OCI-LY3 (cell line): ENCODE results near the gene C11orf16.
A peak's percentile ranks its signal among the peaks of the same experiment; 100 is the strongest.

Experiments used
- H2AFZ ChIP-seq: fragments of 200-600, 300-600 bp; shearing (Covaris generic); 2 replicates; pipeline ENCODE4 v1.6.0; 2014; ENCODE audit warnings: antibody characterized with exemption, low read depth, low read length
- H3K27ac ChIP-seq: fragments of 200-600, 300-600 bp; sonication (generic); 2 replicates; pipeline ENCODE4 v1.5.1; 2014; ENCODE audit warnings: mild to moderate bottlenecking, low read length, moderate library complexity, mixed read lengths
- H3K27me3 ChIP-seq: fragments of 200-600, 300-600 bp; sonication (generic); 2 replicates; pipeline ENCODE4 v1.6.1; 2014; ENCODE audit warnings: low read depth, low read length, mixed read lengths
- H3K36me3 ChIP-seq: fragments of 200-600, 300-600 bp; sonication (generic); replicated peaks from 2 replicates; pipeline ENCODE3; 2014; ENCODE audit warnings: low read depth, low read length, mixed read lengths
- H3K4me1 ChIP-seq: fragments of 300-600, 200-600 bp; sonication (generic); 2 replicates; pipeline ENCODE4 v1.6.1; 2014; ENCODE audit warnings: low read length, mixed read lengths
- H3K4me2 ChIP-seq: fragments of 200-600, 300-600 bp; sonication (generic); 2 replicates; pipeline ENCODE4 v1.6.1; 2014; ENCODE audit warnings: low read length, mixed read lengths
- H3K4me3 ChIP-seq: fragments of 300-600, 200-600 bp; sonication (generic); 2 replicates; pipeline ENCODE4 v1.5.1; 2014; ENCODE audit warnings: antibody characterized with exemption, mild to moderate bottlenecking, low read length, moderate library complexity
- H3K79me2 ChIP-seq: fragments of 300-600, 200-600 bp; shearing (Covaris generic); 2 replicates; pipeline ENCODE4 v1.6.1; 2014; ENCODE audit warnings: mild to moderate bottlenecking, low read length, mixed read lengths
- H3K9ac ChIP-seq: fragments of 300-600, 200-600 bp; shearing (Covaris generic); 2 replicates; pipeline ENCODE4 v1.6.0; 2014; ENCODE audit warnings: mild to moderate bottlenecking, low read length, moderate library complexity
- H3K9me3 ChIP-seq: fragments of 200-600, 300-600 bp; shearing (Covaris generic); 2 replicates; pipeline ENCODE4 v1.6.1; 2014; ENCODE audit warnings: low read length, mixed read lengths; ENCODE audit not compliant: insufficient read depth
- H4K20me1 ChIP-seq: fragments of 200-600, 300-600 bp; sonication (generic); 2 replicates; pipeline ENCODE4 v1.6.1; 2016; ENCODE audit warnings: low read length, mixed read lengths; ENCODE audit not compliant: insufficient read depth
- CTCF ChIP-seq: fragments of 200-600, 300-600 bp; sonication (generic); IDR thresholded peaks from 2 replicates; pipeline ENCODE4 v1.5.1; 2014; ENCODE audit warnings: antibody characterized with exemption, low read length, low read depth
- EZH2phosphoT487 ChIP-seq: fragments of 200-600 bp; shearing (Covaris generic); IDR thresholded peaks from 2 replicates; pipeline ENCODE4 v1.6.1; 2018; ENCODE audit warnings: antibody characterized with exemption, mixed run types, low read depth

C11orf16 gene

DNA sequence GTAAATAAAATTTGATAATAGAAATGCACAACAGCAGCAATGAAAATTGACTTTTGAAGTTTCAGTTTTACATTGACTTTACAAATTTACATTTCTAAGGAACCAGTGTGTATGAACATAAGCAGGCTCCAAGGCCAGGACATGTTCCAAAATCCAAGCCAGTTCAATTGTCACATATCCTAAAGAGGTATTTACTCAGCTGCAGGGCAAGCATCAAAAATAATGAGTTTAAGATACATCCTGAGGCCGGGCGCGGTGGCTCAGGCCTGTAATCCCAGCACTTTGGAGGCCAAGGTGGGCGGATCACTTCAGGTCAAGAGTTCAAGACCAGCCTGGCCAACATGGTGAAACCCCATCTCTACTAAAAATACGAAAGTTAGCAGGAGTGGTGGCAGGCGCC is 60.8 kb downstream of the C11orf16 start:
- Histone ChIP-seq H3K4me1 (peaks cover 14% of the 10 kb centered on the region), H3K9ac (no peak overlapping the region), H3K27me3 (peaks cover 18% of the 10 kb centered on the region), H3K4me3 (no peak overlapping the region), H3K4me2 (no peak overlapping the region), H4K20me1 (no peaks in the 10 kb centered on the region), H3K36me3 (no peaks in the 10 kb centered on the region), H2AFZ (no peak overlapping the region), H3K79me2 (no peaks in the 10 kb centered on the region), H3K27ac (no peak overlapping the region), H3K9me3 (no peaks in the 10 kb centered on the region)
- TF ChIP-seq EZH2phosphoT487 (no peak), CTCF (no peak)

DNA sequence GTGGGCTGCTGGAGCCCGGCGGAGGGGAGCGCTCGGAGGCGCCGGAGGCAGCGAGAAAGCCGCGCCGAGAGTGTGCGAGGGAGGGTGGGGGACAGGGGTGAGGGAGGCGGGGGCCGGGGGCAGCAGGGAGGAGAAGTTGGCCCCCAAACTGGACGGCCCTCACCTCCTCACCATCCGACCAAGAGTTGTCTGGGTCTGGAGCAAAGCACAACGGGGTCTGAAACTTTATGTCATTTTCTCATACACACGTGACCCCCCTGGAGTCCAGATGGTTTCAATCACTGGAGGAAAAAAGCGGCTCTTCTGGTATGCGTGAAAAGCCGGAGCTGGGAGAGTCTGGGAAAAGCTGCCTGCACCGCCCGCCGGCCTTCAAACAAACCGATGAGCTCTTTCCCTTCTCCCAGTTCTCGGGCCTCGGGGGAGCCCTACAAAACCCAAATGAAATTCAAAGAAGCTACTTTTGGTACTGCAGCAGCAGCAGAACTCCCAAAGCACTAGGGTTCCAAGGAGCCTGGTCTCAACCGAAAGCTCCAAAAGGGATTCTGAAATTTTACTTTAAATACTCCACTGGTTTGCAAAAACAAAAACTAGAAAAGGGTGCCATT is 61.5 kb downstream of the C11orf16 start:
- Histone ChIP-seq H3K9ac (peak overlapping the region; percentile 50), H2AFZ (peak overlapping the region; percentile 23; the same call in 1 of the 2 replicates), H3K27ac (no peak overlapping the region), H3K36me3 (no peaks in the 10 kb centered on the region), H3K4me1 (peaks cover 14% of the 10 kb centered on the region), H3K4me2 (peak overlapping the region; percentile 68), H3K4me3 (peak overlapping the region; percentile 78), H3K79me2 (no peaks in the 10 kb centered on the region), H3K27me3 (peaks cover 19% of the 10 kb centered on the region), H4K20me1 (no peaks in the 10 kb centered on the region), H3K9me3 (no peaks in the 10 kb centered on the region)
- TF ChIP-seq CTCF (no peak), EZH2phosphoT487 (no peak)

- Histone ChIP-seq H3K9me3 (no peaks in the 10 kb centered on the region), H3K9ac (peak overlapping the region; percentile 50), H3K4me3 (peak overlapping the region; percentile 78), H3K27me3 (peaks cover 19% of the 10 kb centered on the region), H3K4me1 (peaks cover 14% of the 10 kb centered on the region), H3K4me2 (peak overlapping the region; percentile 68), H3K27ac (no peak overlapping the region), H4K20me1 (no peaks in the 10 kb centered on the region), H3K36me3 (no peaks in the 10 kb centered on the region), H3K79me2 (no peaks in the 10 kb centered on the region), H2AFZ (peak overlapping the region; percentile 23; the same call in 1 of the 2 replicates)
- TF ChIP-seq EZH2phosphoT487 (no peak), CTCF (peak; percentile 20; the same call in 1 of the 2 replicates)
Observed at GRCh38 chr11:8870411-8871170, 62.2 kb downstream of the C11orf16 start.
